CD14-positive monocyte (primary cell): ENCODE measurements around the gene LEPROT. TPM values are rescaled to one million over a fixed set of nuclear protein-coding genes. Genes with fewer than 3 reads are reported as not detected.

Experiments
- DNase-seq, 3 donors: peaks; one replicate each; pipeline ENCODE4 v3.0.0-alpha.2; 2011 to 2022
- H2AFZ ChIP-seq: 2 replicates; pipeline ENCODE4 v1.6.0; 2012; ENCODE audit warnings: mild to moderate bottlenecking, low read depth, low read length, inconsistent platforms; ENCODE audit not compliant: insufficient read depth, poor library complexity, severe bottlenecking
- H3K27ac ChIP-seq, 2 donors: 1 replicate in 1 of 2; 2 replicates in 1 of 2; pipeline ENCODE4 v1.5.1; 2012 to 2013; ENCODE audit warnings: low read length in 2 of 2, control low read depth in 1 of 2, inconsistent platforms in 1 of 2, low read depth in 1 of 2, mild to moderate bottlenecking in 1 of 2
- H3K27me3 ChIP-seq, 2 donors: one replicate each; pipeline versions ENCODE4 v1.6.0 to v1.6.1; 2011 to 2013; ENCODE audit warnings: low read length in 2 of 2; ENCODE audit not compliant: control insufficient read depth in 2 of 2, insufficient read depth in 2 of 2
- H3K36me3 ChIP-seq, 2 donors: replicated peaks in 1 of 2; 1 replicate in 1 of 2; 2 replicates in 1 of 2; pipeline versions ENCODE4 v1.5.1 to v1.6.1; 2012 to 2013; ENCODE audit warnings: low read length in 2 of 2, control low read depth in 1 of 2, inconsistent platforms in 1 of 2, mild to moderate bottlenecking in 1 of 2; ENCODE audit not compliant: insufficient read depth in 2 of 2, control insufficient read depth in 1 of 2
- H3K4me1 ChIP-seq, 2 donors: 1 replicate in 1 of 2; 2 replicates in 1 of 2; pipeline versions ENCODE4 v1.5.1 to v1.6.1; 2012 to 2013; ENCODE audit warnings: low read length in 2 of 2, control low read depth in 1 of 2, inconsistent platforms in 1 of 2, mild to moderate bottlenecking in 1 of 2, moderate library complexity in 1 of 2; ENCODE audit not compliant: insufficient read depth in 2 of 2, control insufficient read depth in 1 of 2
- H3K4me2 ChIP-seq: replicated peaks from 2 replicates; pipeline ENCODE3; 2012; ENCODE audit warnings: low read length, moderate library complexity, mild to moderate bottlenecking; ENCODE audit not compliant: poor library complexity, severe bottlenecking; ENCODE audit errors: extremely low read depth
- H3K4me3 ChIP-seq, 3 experiments: fragments of 200-600 bp in 1 of 3; sonication (generic) in 1 of 3; replicated peaks in 1 of 3; 1 replicate in 2 of 3; 2 replicates in 1 of 3; pipeline ENCODE4 v1.5.1; 2011 to 2013; ENCODE audit warnings: low read length in 3 of 3, mild to moderate bottlenecking in 3 of 3, control low read depth in 2 of 3, low read depth in 2 of 3, inconsistent platforms in 1 of 3, moderate library complexity in 1 of 3
- H3K79me2 ChIP-seq: 2 replicates; pipeline ENCODE4 v1.6.0; 2012; ENCODE audit warnings: mild to moderate bottlenecking, control low read depth, inconsistent platforms, low read length, moderate library complexity; ENCODE audit not compliant: insufficient read depth
- H3K9ac ChIP-seq: 2 replicates; pipeline ENCODE4 v1.6.0; 2017; ENCODE audit warnings: low read length, mild to moderate bottlenecking; ENCODE audit not compliant: insufficient read depth, poor library complexity, severe bottlenecking
- H3K9me3 ChIP-seq, 2 donors: replicated peaks in 1 of 2; 1 replicate in 1 of 2; 2 replicates in 1 of 2; pipeline versions ENCODE4 v1.5.1 to v1.6.1; 2012 to 2013; ENCODE audit warnings: low read length in 2 of 2, control low read depth in 1 of 2; ENCODE audit not compliant: control insufficient read depth in 1 of 2, insufficient read depth in 1 of 2
- H4K20me1 ChIP-seq: 2 replicates; pipeline ENCODE4 v1.6.0; 2012; ENCODE audit warnings: mild to moderate bottlenecking, low read length, control low read depth, moderate library complexity; ENCODE audit not compliant: insufficient read depth
- H3K27ac Mint-ChIP-seq, 7 donors: one replicate each; pipeline ENCODE4 v1.8.0; 2020; ENCODE audit warnings: mild to moderate bottlenecking in 7 of 7, mixed read lengths in 7 of 7, moderate library complexity in 6 of 7, inconsistent platforms in 2 of 7
- H3K27me3 Mint-ChIP-seq, 3 donors: one replicate each; pipeline ENCODE4 v1.8.0; 2021 to 2022; ENCODE audit warnings: low read depth in 3 of 3, mild to moderate bottlenecking in 3 of 3, mixed read lengths in 3 of 3, moderate library complexity in 3 of 3, inconsistent platforms in 1 of 3
- H3K36me3 Mint-ChIP-seq, 2 donors: one replicate each; pipeline ENCODE4 v1.8.0; 2020; ENCODE audit warnings: mixed read lengths in 2 of 2, inconsistent platforms in 1 of 2, mild to moderate bottlenecking in 1 of 2
- H3K4me1 Mint-ChIP-seq: one replicate; pipeline ENCODE4 v1.8.0; 2020; ENCODE audit warnings: mild to moderate bottlenecking, mixed read lengths
- H3K4me3 Mint-ChIP-seq, 2 donors: one replicate each; pipeline ENCODE4 v1.8.0; 2020; ENCODE audit warnings: mild to moderate bottlenecking in 2 of 2, mixed read lengths in 2 of 2, moderate library complexity in 1 of 2
- H3K9me3 Mint-ChIP-seq, 7 donors: one replicate each; pipeline ENCODE4 v1.8.0; 2020 to 2022; ENCODE audit warnings: mixed read lengths in 7 of 7, mild to moderate bottlenecking in 6 of 7, moderate library complexity in 6 of 7, inconsistent platforms in 2 of 7
- CTCF ChIP-seq: fragments of 200-600 bp; IDR thresholded peaks from one replicate; pipeline ENCODE4 v1.8.0; 2022; ENCODE audit warnings: antibody characterized with exemption, mild to moderate bottlenecking
- WGBS: methylation state at CpG from one replicate; pipeline ENCODE4 v1.1.5; 2013; ENCODE audit warnings: missing lambda C conversion rate; ENCODE audit not compliant: insufficient coverage; 5-methylcytosine and 5-hydroxymethylcytosine counted together
- intact Hi-C, 2 donors: fragments of 100-400 bp; cut with micrococcal nuclease; formaldehyde crosslinking; loops; one replicate each; pipeline versions ENCODE4 v1.15.0 to v1.15.1; 2023
- polyA plus RNA-seq, 3 donors: library from polyadenylated mRNA; depleted of rRNA in 1 of 3; unstranded in 2 of 3; stranded (reverse) in 1 of 3; fragments of 300-500 nt in 2 of 3; fragments of >200 nt in 1 of 3; fragmentation: Illumina TruSeq in 2 of 3; gene quantifications; 1 replicate in 2 of 3; 2 replicates in 1 of 3; pipeline ENCODE4 v1.2.3, GENCODE V29; 2012 to 2021

LEPROT gene
- polyA plus RNA-seq, 3 donors, result 56.3 to 75.0 (median 74.7) TPM

- peaks cover 7% of the 10 kb centered on the region for H3K79me2 ChIP-seq
- no peaks in the 10 kb centered on the region for H3K9me3 ChIP-seq
- no peaks in the 10 kb centered on the region for H3K9me3 Mint-ChIP-seq
- no peak overlapping the region for H3K4me3 ChIP-seq
- no peak overlapping the region for H2AFZ ChIP-seq
- peaks cover 8% of the 10 kb centered on the region for H3K4me1 Mint-ChIP-seq
- no peak overlapping the region for H3K27ac ChIP-seq
- peak; percentile 27 for TF ChIP-seq CTCF
- H3K27ac Mint-ChIP-seq, result peak overlapping the region in 2 of 7 donors; percentile 17 to 18
- WGBS, result no CpG with 5 or more reads among the region's 3 CpGs
- H3K4me2 ChIP-seq, result no peak overlapping the region
- intact Hi-C loops, result no loop called here
- H3K4me3 Mint-ChIP-seq, result no peak overlapping the region
- H3K27me3 ChIP-seq, result no peaks in the 10 kb centered on the region
- no peak for DNase-seq
- H3K36me3 ChIP-seq, result peaks cover 47 to 68% of the 10 kb centered on the region in 2 donors
- no peaks in the 10 kb centered on the region for H3K27me3 Mint-ChIP-seq
- no peak overlapping the region for H3K9ac ChIP-seq
- peaks cover 4 to 5% of the 10 kb centered on the region in 2 donors for H3K4me1 ChIP-seq
- H4K20me1 ChIP-seq, result peaks cover 40% of the 10 kb centered on the region
- H3K36me3 Mint-ChIP-seq, result peaks cover 50 to 53% of the 10 kb centered on the region in 2 donors
Measured at GRCh38 chr1:65434760-65435159, 14.3 kb downstream of the LEPROT start.

- Histone ChIP-seq H3K9me3 (no peaks in the 10 kb centered on the region), H2AFZ (no peak overlapping the region), H3K79me2 (peaks cover 4% of the 10 kb centered on the region), H3K36me3 (peaks cover 37 to 56% of the 10 kb centered on the region in 2 donors), H3K4me3 (no peak overlapping the region), H4K20me1 (peaks cover 28% of the 10 kb centered on the region), H3K4me1 (no peaks in the 10 kb centered on the region), H3K27ac (no peak overlapping the region), H3K4me2 (no peak overlapping the region), H3K9ac (no peak overlapping the region), H3K27me3 (no peaks in the 10 kb centered on the region)
- no CpG with 5 or more reads among the region's 2 CpGs for WGBS
- no peak for TF ChIP-seq CTCF
- no peaks in the 10 kb centered on the region for H3K27me3 Mint-ChIP-seq
- peaks cover 38 to 41% of the 10 kb centered on the region in 2 donors for H3K36me3 Mint-ChIP-seq
- DNase-seq, result no peak
- intact Hi-C loops, result no loop called here
- H3K4me3 Mint-ChIP-seq, result no peak overlapping the region
- no peak overlapping the region for H3K27ac Mint-ChIP-seq
- peaks cover 0 to 3% (median 0%) of the 10 kb centered on the region in 7 donors for H3K9me3 Mint-ChIP-seq
- H3K4me1 Mint-ChIP-seq, result peaks cover under 1% of the 10 kb centered on the region
Measured at GRCh38 chr1:65435987-65436386, 15.5 kb downstream of the LEPROT start.
